ENCODE measurements around the gene TNFSF12. TPM values are rescaled to one million over a fixed set of nuclear protein-coding genes. Genes with fewer than 3 reads are reported as not detected.

The TNFSF12 gene
- total RNA-seq, 1 donor from 2014 or later, result 4.3 TPM

DNA sequence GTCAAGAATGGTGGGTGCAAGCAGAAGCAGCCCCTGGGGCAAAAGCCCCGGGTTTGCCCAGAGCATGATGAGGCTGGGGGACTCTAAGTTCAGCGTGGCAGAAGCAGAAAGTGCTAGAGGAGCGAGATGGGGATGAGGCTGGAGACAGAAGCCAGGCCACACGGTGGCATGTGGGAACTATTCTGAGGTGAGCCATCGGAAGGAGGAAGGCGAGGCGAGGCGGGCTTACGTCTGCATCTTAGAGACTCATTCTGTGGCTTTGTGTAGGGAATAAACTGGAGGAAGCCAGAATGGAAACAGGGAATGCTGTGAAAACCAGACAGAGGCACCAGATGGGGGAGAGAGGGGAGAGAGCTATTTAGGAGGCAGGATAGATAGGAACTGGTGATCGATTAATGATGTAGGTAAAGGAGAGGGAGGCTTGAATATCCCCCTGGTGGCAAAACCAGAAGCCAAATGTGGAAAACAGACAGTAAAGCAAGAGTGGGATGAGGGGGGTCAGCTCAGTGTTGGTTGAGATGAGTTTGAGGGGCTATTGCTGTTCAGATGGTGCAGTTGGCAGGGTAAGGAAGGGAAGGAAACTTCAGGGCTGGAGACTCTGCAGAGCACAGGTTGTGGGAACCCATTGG is 6.6 kb downstream of the TNFSF12 start:
- Mint-ChIP-seq H3K27ac (peak overlapping the region; percentile 53), H3K9me3 (no peaks in the 10 kb centered on the region), H3K4me3 (no peak overlapping the region), H3K36me3 (no peaks in the 10 kb centered on the region), H3K27me3 (no peaks in the 10 kb centered on the region), H3K4me1 (ENCODE audit: unreplicated experiment) (peaks cover 35% of the 10 kb centered on the region)
- TF ChIP-seq, protein P1, sequence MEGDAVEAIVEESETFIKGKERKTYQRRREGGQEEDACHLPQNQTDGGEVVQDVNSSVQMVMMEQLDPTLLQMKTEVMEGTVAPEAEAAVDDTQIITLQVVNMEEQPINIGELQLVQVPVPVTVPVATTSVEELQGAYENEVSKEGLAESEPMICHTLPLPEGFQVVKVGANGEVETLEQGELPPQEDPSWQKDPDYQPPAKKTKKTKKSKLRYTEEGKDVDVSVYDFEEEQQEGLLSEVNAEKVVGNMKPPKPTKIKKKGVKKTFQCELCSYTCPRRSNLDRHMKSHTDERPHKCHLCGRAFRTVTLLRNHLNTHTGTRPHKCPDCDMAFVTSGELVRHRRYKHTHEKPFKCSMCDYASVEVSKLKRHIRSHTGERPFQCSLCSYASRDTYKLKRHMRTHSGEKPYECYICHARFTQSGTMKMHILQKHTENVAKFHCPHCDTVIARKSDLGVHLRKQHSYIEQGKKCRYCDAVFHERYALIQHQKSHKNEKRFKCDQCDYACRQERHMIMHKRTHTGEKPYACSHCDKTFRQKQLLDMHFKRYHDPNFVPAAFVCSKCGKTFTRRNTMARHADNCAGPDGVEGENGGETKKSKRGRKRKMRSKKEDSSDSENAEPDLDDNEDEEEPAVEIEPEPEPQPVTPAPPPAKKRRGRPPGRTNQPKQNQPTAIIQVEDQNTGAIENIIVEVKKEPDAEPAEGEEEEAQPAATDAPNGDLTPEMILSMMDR (conservative IDR thresholded peaks at IDR 0.05), result peak; percentile 45
- no peak for DNase-seq (ENCODE audit: extremely low spot score, unreplicated experiment)

DNA sequence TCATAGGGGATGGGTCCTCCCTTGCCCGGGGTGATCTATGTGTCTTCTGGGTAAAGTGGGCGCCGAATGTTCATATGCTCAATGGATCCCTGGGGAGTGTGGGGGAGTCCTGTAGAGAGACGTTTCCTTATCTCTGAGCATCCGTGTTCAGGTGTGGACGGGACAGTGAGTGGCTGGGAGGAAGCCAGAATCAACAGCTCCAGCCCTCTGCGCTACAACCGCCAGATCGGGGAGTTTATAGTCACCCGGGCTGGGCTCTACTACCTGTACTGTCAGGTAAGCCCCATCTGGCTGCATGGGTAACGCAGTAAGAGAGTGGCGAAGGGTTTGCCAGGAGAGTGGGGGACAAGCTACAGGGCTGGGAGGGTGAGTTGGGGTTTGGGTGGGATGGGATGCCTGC is 7.8 kb downstream of the TNFSF12 start:
- Mint-ChIP-seq H3K27ac (no peak overlapping the region), H3K9me3 (no peaks in the 10 kb centered on the region), H3K4me3 (no peak overlapping the region), H3K27me3 (no peaks in the 10 kb centered on the region), H3K36me3 (no peaks in the 10 kb centered on the region), H3K4me1 (ENCODE audit: unreplicated experiment) (peaks cover 41% of the 10 kb centered on the region)
- DNase-seq (ENCODE audit: extremely low spot score, unreplicated experiment), result no peak
- TF ChIP-seq, protein P1 (conservative IDR thresholded peaks at IDR 0.05), result no peak

DNA sequence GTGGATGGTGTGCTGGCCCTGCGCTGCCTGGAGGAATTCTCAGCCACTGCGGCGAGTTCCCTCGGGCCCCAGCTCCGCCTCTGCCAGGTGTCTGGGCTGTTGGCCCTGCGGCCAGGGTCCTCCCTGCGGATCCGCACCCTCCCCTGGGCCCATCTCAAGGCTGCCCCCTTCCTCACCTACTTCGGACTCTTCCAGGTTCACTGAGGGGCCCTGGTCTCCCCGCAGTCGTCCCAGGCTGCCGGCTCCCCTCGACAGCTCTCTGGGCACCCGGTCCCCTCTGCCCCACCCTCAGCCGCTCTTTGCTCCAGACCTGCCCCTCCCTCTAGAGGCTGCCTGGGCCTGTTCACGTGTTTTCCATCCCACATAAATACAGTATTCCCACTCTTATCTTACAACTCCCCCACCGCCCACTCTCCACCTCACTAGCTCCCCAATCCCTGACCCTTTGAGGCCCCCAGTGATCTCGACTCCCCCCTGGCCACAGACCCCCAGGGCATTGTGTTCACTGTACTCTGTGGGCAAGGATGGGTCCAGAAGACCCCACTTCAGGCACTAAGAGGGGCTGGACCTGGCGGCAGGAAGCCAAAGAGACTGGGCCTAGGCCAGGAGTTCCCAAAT is 8.4 kb downstream of the TNFSF12 start:
- Mint-ChIP-seq H3K4me3 (no peak overlapping the region), H3K4me1 (ENCODE audit: unreplicated experiment) (peaks cover 41% of the 10 kb centered on the region)

DNA sequence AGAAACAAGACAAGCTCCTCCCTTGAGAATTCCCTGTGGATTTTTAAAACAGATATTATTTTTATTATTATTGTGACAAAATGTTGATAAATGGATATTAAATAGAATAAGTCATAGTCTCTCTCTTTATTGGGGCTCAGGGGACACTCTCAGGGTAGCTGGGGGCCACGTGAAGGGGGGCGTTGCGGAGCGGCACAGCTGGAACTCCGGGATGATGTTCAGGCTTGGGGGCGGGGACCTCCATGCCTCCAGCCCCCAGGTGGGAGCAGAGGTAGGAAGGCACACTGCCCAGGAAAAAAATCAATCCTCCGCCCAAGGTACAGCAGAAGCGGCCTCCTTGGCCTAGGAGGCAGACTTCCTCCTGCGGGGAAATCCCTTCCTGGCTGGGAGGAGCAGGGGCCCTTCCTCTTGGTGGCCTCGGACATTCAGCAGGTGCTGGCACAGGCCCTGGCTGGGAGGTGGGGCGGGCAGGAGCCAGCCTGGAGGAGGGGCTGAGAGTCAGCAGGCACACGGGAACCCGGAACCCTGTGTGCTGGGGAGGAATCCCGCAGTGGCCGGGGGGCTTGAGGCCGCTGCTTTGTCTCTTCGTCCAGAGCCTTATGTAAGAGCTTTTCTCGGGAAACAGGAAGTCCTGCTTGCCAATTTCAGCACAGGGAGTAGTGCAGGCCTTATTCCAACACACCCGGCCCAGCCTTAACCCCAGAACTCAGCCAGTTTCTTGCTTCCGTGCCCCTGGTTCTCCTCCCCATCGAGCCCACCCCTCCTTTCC is 9.1 kb downstream of the TNFSF12 start:
- Mint-ChIP-seq H3K9me3 (no peaks in the 10 kb centered on the region), H3K4me3 (peak overlapping the region; percentile 80), H3K27me3 (no peaks in the 10 kb centered on the region), H3K36me3 (peaks cover 4% of the 10 kb centered on the region), H3K27ac (peak overlapping the region; percentile 92), H3K4me1 (ENCODE audit: unreplicated experiment) (peaks cover 46% of the 10 kb centered on the region)
- TF ChIP-seq, protein P1 (conservative IDR thresholded peaks at IDR 0.05), result no peak
- DNase-seq (ENCODE audit: extremely low spot score, unreplicated experiment), result no peak

More for the DNA sequence above, 8.4 kb downstream of the TNFSF12 start:
- Mint-ChIP-seq H3K27ac (no peak overlapping the region), H3K27me3 (no peaks in the 10 kb centered on the region), H3K9me3 (no peaks in the 10 kb centered on the region), H3K36me3 (no peaks in the 10 kb centered on the region)
- TF ChIP-seq, protein P1 (conservative IDR thresholded peaks at IDR 0.05), result no peak
- no peak for DNase-seq (ENCODE audit: extremely low spot score, unreplicated experiment)

DNA sequence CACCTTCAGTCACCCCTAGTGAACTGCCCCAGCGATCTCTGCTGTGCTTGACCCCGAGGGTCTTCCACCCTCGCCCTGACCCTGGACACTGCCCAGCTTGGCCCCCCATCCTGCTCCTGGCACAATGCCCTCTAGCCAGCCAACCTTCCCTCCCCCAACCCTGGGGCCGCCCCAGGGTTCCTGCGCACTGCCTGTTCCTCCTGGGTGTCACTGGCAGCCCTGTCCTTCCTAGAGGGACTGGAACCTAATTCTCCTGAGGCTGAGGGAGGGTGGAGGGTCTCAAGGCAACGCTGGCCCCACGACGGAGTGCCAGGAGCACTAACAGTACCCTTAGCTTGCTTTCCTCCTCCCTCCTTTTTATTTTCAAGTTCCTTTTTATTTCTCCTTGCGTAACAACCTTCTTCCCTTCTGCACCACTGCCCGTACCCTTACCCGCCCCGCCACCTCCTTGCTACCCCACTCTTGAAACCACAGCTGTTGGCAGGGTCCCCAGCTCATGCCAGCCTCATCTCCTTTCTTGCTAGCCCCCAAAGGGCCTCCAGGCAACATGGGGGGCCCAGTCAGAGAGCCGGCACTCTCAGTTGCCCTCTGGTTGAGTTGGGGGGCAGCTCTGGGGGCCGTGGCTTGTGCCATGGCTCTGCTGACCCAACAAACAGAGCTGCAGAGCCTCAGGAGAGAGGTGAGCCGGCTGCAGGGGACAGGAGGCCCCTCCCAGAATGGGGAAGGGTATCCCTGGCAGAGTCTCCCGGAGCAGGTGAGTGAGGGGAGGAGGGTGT is 9.9 kb downstream of the TNFSF12 start, which contains the start of gene TNFSF13:
Gene TNFSF13, plus strand, starts transcription at position 207 of the 776 bp plus-strand sequence. Its CDS starts 290 bp downstream, at position 497.
- Mint-ChIP-seq H3K27me3 (no peaks in the 10 kb centered on the region), H3K4me3 (peak within 1 kb of the TSS; percentile 80), H3K9me3 (no peaks in the 10 kb centered on the region), H3K27ac (peak within 1 kb of the TSS; percentile 97), H3K36me3 (peaks cover 4% of the 10 kb centered on the region), H3K4me1 (ENCODE audit: unreplicated experiment) (peaks cover 46% of the 10 kb centered on the region)
- TF ChIP-seq, protein P1 (conservative IDR thresholded peaks at IDR 0.05), result no peak
- no peak for DNase-seq (ENCODE audit: extremely low spot score, unreplicated experiment)
